Ovary (tissue), 9 donors: ENCODE data around the gene TTLL11. TPM values are rescaled to one million over a fixed set of nuclear protein-coding genes. Genes with fewer than 3 reads are reported as not detected.
"Not testable (repeated sequence)": the region's sequence is repeated elsewhere in the genome, so short reads cannot be mapped to it uniquely, and the experiment has no call there.

Source experiments
- DNase-seq, 5 donors: peaks; one replicate each; pipeline ENCODE4 v3.0.0-alpha.2; 2019 to 2020
- H3K27ac ChIP-seq, 2 donors: fragments of 200-600 bp; one replicate each; pipeline versions ENCODE4 v1.5.1 to v1.8.0; 2019 to 2022
- H3K27me3 ChIP-seq: fragments of 200-600 bp; one replicate; pipeline ENCODE4 v1.8.0; 2022
- H3K36me3 ChIP-seq: fragments of 200-600 bp; sonication (generic); one replicate; pipeline ENCODE4 v1.5.1; 2019
- H3K4me1 ChIP-seq: one replicate; pipeline ENCODE4 v1.8.1; 2013; ENCODE audit warnings: mild to moderate bottlenecking, moderate library complexity; ENCODE audit not compliant: insufficient read depth
- H3K4me3 ChIP-seq: fragments of 200-600 bp; sonication (generic); one replicate; pipeline ENCODE4 v1.5.1; 2017
- H3K9me3 ChIP-seq, 2 donors: fragments of 200-600 bp in 1 of 2; sonication (generic) in 1 of 2; one replicate each; pipeline versions ENCODE4 v1.5.1 to v1.8.1; 2013 to 2019; ENCODE audit warnings: mild to moderate bottlenecking in 1 of 2, moderate library complexity in 1 of 2
- CTCF ChIP-seq, 3 donors: fragments of 450-650 bp in 2 of 3; fragments of 200-600 bp in 1 of 3; IDR thresholded peaks; one replicate each; pipeline versions ENCODE4 v1.5.1 to v1.8.0; 2016 to 2022; ENCODE audit warnings: antibody characterized with exemption in 3 of 3, mild to moderate bottlenecking in 1 of 3
- EP300 ChIP-seq: sonication (generic); formaldehyde crosslinking; IDR thresholded peaks from one replicate; pipeline ENCODE4 v1.6.1; 2017; ENCODE audit warnings: antibody characterized with exemption
- POLR2A ChIP-seq: fragments of 450-650 bp; IDR thresholded peaks from one replicate; pipeline ENCODE4 v1.6.1; 2017; ENCODE audit warnings: antibody characterized with exemption, mild to moderate bottlenecking, moderate library complexity
- WGBS, 3 donors: extraction: QIAGEN DNeasy Blood & Tissue Kit in 1 of 3; methylation state at CpG; one replicate each; pipeline versions ENCODE4 v1.1.5 to v1.1.7; 2013 to 2017; 5-methylcytosine and 5-hydroxymethylcytosine counted together
- intact Hi-C, 4 donors: fragments of 100-400 bp; cut with DNase I; formaldehyde crosslinking; loops; one replicate each; pipeline versions ENCODE4 v1.11.0 to v1.15.1; 2022 to 2023
- polyA plus RNA-seq, 2 donors: library from polyadenylated mRNA; stranded (reverse); fragments of 200-250 nt in 1 of 2; fragments of 350-450 nt in 1 of 2; fragmentation: Illumina TruSeq in 1 of 2; extraction: RNeasy Lipid Tissue Mini Kit (QIAGEN cat#74804) in 1 of 2; gene quantifications; one replicate each; pipeline ENCODE4 v1.2.3, GENCODE V29; 2013 to 2014
- total RNA-seq, 7 donors: library from RNA; depleted of rRNA in 2 of 7; stranded (reverse); fragments of >200 nt in 2 of 7; fragmentation: NEBNext Ultra II Directional in 3 of 7; extraction: Animal tissue kit (Norgen Biotek cat#: 25700) in 3 of 7; gene quantifications; one replicate each; pipeline versions ENCODE4 v1.1.0 to v1.2.4, GENCODE V29; 2016 to 2023
- donor health status: DM: no; HTN: no; CAD: no; lungs with moderate emphysema.
- donor health status: DM: no; HTN: no; CAD: no.
- donor health status: Bipolar disorder and iron deficiency.
- donor health status: DM: yes; HTN: yes; CAD: no.
- donor health status: DM: no; HTN: no; CAD: no.
- donor health status: DM: yes; HTN: yes; CAD: no.

Gene TTLL11
- total and polyA plus RNA-seq, 9 donors = 6.1 to 13.5 (median 9.2) TPM

GRCh38 chr9:122001491-122002201 lies 91.5 kb downstream of the TTLL11 start:
- Histone ChIP-seq H3K4me3 (no peak overlapping the region), H3K27me3 (no peaks in the 10 kb centered on the region), H3K27ac (no peak overlapping the region), H3K4me1 (peaks cover 10% of the 10 kb centered on the region), H3K9me3 (no peaks in the 10 kb centered on the region), H3K36me3 (no peaks in the 10 kb centered on the region)
- peak in 2 of 5 donors; percentile 35 to 70 for DNase-seq
- TF ChIP-seq POLR2A = no peak
- no peak for TF ChIP-seq CTCF (IDR thresholded peaks at IDR 0.05)
- no peak for TF ChIP-seq EP300
- intact Hi-C loops = no loop called here
- WGBS, 3 donors = 38 to 50% (median 40%) methylated on average over 9 of the region's 9 CpGs

- H3K36me3 ChIP-seq, H3K27me3 ChIP-seq, intact Hi-C loops, H3K9me3 ChIP-seq, DNase-seq, H3K27ac ChIP-seq, H3K4me3 ChIP-seq: not testable (repeated sequence)
- peaks cover 10% of the 10 kb centered on the region for H3K4me1 ChIP-seq
- 87 to 98% (median 96%) methylated on average over 6 of the region's 6 CpGs for WGBS, 3 donors
These were observed 92.6 kb downstream of the TTLL11 start for GRCh38 chr9:122000526-122000925.

GRCh38 chr9:121999556-121999955 lies 93.6 kb downstream of the TTLL11 start:
- H3K4me1 ChIP-seq = peaks cover 10% of the 10 kb centered on the region
- intact Hi-C loops = loop anchor here in 3 of 4 donors (10.0 kb wide), 3 partner anchors 145 to 455 kb away; no protein-coding TSS in a partner anchor
- 91 to 95% (median 94%) methylated on average over 3 of the region's 3 CpGs for WGBS, 3 donors
- no peak overlapping the region for H3K27ac ChIP-seq
- H3K36me3 ChIP-seq = no peaks in the 10 kb centered on the region
- no peaks in the 10 kb centered on the region for H3K27me3 ChIP-seq
- no peaks in the 10 kb centered on the region for H3K9me3 ChIP-seq
- H3K4me3 ChIP-seq = no peak overlapping the region
- TF ChIP-seq CTCF (IDR thresholded peaks at IDR 0.05) = no peak
- TF ChIP-seq POLR2A = no peak
- no peak for TF ChIP-seq EP300
- DNase-seq = no peak

GRCh38 chr9:121998513-121999049 lies 94.5 kb downstream of the TTLL11 start:
- DNase-seq = no peak
- H3K36me3 ChIP-seq = no peaks in the 10 kb centered on the region
- no peak overlapping the region for H3K27ac ChIP-seq
- no peaks in the 10 kb centered on the region for H3K9me3 ChIP-seq
- no peak for TF ChIP-seq CTCF (IDR thresholded peaks at IDR 0.05)
- TF ChIP-seq EP300 = no peak
- TF ChIP-seq POLR2A = no peak
- WGBS, 3 donors = 93 to 96% (median 95%) methylated on average over 7 of the region's 7 CpGs
- peaks cover 10% of the 10 kb centered on the region for H3K4me1 ChIP-seq
- no peak overlapping the region for H3K4me3 ChIP-seq
- intact Hi-C loops = loop anchor here in 3 of 4 donors (10.0 kb wide), 3 partner anchors 144 to 454 kb away; no protein-coding TSS in a partner anchor
- H3K27me3 ChIP-seq = no peaks in the 10 kb centered on the region

GRCh38 chr9:121997791-121998190 lies 95.3 kb downstream of the TTLL11 start:
- WGBS, 3 donors = 32 to 42% (median 32%) methylated on average over 7 of the region's 7 CpGs
- Histone ChIP-seq H3K36me3 (no peaks in the 10 kb centered on the region), H3K27me3 (no peaks in the 10 kb centered on the region), H3K9me3 (no peaks in the 10 kb centered on the region), H3K4me1 (peaks cover 10% of the 10 kb centered on the region), H3K4me3 (no peak overlapping the region), H3K27ac (no peak overlapping the region)
- DNase-seq = peak in 4 of 5 donors; percentile 48 to 66 (median 58)
- TF ChIP-seq CTCF (IDR thresholded peaks at IDR 0.05) (no peak), EP300 (no peak), POLR2A (no peak)
- intact Hi-C loops = loop anchor here in 3 of 4 donors (10.0 kb wide), 3 partner anchors 143 to 453 kb away; no protein-coding TSS in a partner anchor
